Measurements from ENCODE around the gene HDDC3.

DNA sequence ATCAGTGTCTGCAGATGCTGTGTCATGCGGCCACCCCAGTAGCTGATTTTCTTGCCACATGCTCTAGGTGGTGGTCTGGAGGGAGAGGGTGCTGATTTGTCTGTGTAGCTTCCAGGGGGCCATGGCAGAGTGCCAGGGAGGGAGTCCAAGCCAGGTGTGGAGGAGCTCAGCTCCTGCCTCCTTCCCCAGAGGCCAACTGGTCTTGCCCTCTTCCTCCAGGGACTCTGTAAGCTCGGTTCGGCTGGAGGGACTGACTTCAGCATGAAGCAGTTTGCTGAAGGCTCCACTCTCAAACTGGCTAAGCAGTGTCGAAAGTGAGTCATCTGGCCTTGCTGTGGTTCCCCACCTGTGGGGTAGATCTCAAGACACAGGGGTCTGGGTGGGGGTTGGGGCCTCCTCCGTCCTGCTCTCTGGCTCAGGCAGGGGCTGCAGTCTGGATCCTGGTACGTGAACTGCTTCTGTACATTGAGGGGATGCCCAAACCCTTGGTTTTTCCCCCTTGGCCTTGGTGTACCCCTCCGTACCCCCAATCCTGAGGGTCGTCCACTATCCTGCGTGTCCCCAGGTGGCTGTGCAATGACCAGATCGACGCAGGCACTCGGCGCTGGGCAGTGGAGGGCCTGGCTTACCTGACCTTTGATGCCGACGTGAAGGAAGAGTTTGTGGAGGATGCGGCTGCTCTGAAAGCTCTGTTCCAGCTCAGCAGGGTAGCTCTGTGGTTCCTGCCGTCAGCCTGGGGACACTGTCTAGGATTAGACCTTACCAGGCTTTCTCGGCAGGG lies 15.4 kb upstream of the HDDC3 start:
- TF ChIP-seq POLR2AphosphoS5 (IDR thresholded peaks at IDR 0.05; ENCODE audit: low read depth, low read length), result no peak
- no peak for TF ChIP-seq CTCF (IDR thresholded peaks at IDR 0.05)
- TF ChIP-seq, protein P1, sequence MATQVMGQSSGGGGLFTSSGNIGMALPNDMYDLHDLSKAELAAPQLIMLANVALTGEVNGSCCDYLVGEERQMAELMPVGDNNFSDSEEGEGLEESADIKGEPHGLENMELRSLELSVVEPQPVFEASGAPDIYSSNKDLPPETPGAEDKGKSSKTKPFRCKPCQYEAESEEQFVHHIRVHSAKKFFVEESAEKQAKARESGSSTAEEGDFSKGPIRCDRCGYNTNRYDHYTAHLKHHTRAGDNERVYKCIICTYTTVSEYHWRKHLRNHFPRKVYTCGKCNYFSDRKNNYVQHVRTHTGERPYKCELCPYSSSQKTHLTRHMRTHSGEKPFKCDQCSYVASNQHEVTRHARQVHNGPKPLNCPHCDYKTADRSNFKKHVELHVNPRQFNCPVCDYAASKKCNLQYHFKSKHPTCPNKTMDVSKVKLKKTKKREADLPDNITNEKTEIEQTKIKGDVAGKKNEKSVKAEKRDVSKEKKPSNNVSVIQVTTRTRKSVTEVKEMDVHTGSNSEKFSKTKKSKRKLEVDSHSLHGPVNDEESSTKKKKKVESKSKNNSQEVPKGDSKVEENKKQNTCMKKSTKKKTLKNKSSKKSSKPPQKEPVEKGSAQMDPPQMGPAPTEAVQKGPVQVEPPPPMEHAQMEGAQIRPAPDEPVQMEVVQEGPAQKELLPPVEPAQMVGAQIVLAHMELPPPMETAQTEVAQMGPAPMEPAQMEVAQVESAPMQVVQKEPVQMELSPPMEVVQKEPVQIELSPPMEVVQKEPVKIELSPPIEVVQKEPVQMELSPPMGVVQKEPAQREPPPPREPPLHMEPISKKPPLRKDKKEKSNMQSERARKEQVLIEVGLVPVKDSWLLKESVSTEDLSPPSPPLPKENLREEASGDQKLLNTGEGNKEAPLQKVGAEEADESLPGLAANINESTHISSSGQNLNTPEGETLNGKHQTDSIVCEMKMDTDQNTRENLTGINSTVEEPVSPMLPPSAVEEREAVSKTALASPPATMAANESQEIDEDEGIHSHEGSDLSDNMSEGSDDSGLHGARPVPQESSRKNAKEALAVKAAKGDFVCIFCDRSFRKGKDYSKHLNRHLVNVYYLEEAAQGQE (IDR thresholded peaks at IDR 0.05; ENCODE audit: insufficient read depth in 1 of 2, low read depth in 2 of 2, low read length in 1 of 2), result no peak
- TF ChIP-seq TCF7L2 (IDR thresholded peaks at IDR 0.05; ENCODE audit: low read depth, low read length), result no peak
